PC-3 (cell line): Measurements from ENCODE around the gene DNAH1. TPM values are rescaled to one million over a fixed set of nuclear protein-coding genes. Genes with fewer than 3 reads are reported as not detected.

Source experiments
- ATAC-seq: fragments of 200-7000 bp; cut with Tn5 transposase; 2 replicates; pipeline ENCODE4 v1.9.1; 2020; ENCODE audit warnings: mild to moderate bottlenecking, moderate library complexity
- BruUV-seq: library from RNA; stranded (reverse); fragments of 400-500 nt; replicated peaks from 2 replicates; lab custom pipeline; 2021; lab: Mats Ljungman, UMichigan
- CTCF ChIA-PET: fragments of 300-600 bp; sonication (Branson Sonifier 250); formaldehyde crosslinking; loops from one replicate; lab custom pipeline; 2022; ENCODE audit warnings: antibody characterized with exemption; lab: Charles Lee
- POLR2A ChIA-PET: fragments of 300-600 bp; sonication (Branson Sonifier 250); formaldehyde crosslinking; loops from one replicate; lab custom pipeline; 2022; ENCODE audit warnings: antibody characterized with exemption; ENCODE audit not compliant: unreplicated experiment; lab: Charles Lee
- DNase-seq: peaks from one replicate; pipeline ENCODE4 v3.0.0-alpha.2; 2015
- H2AFZ ChIP-seq: fragments of 300-600 bp; sonication (generic); 2 replicates; pipeline ENCODE4 v1.6.0; 2016; ENCODE audit warnings: antibody characterized with exemption, low read length
- H3F3A ChIP-seq: fragments of 300-600 bp; sonication (generic); one replicate; pipeline ENCODE4 v1.6.0; 2017; ENCODE audit warnings: antibody characterized with exemption, low read length, control low read depth, mild to moderate bottlenecking; ENCODE audit not compliant: unreplicated experiment
- H3K27ac ChIP-seq: fragments of 300-600 bp; sonication (generic); 2 replicates; pipeline ENCODE4 v1.5.1; 2016; ENCODE audit warnings: mild to moderate bottlenecking, low read length
- H3K27me3 ChIP-seq: fragments of 300-600 bp; sonication (generic); 2 replicates; pipeline ENCODE4 v1.6.1; 2016; ENCODE audit warnings: low read length, mixed read lengths
- H3K36me3 ChIP-seq: fragments of 300-600 bp; sonication (generic); 2 replicates; pipeline ENCODE4 v1.6.1; 2016; ENCODE audit warnings: low read depth, mixed run types, low read length, mixed read lengths
- H3K4me1 ChIP-seq: fragments of 300-600 bp; sonication (generic); 2 replicates; pipeline ENCODE4 v1.5.1; 2016; ENCODE audit warnings: low read length; ENCODE audit not compliant: insufficient read depth
- H3K4me2 ChIP-seq: fragments of 300-600 bp; sonication (generic); 2 replicates; pipeline ENCODE4 v1.6.0; 2016; ENCODE audit warnings: low read length
- H3K4me3 ChIP-seq: fragments of 300-600 bp; sonication (generic); 2 replicates; pipeline ENCODE4 v1.5.1; 2016; ENCODE audit warnings: mild to moderate bottlenecking, low read length, mixed read lengths
- H3K79me2 ChIP-seq: fragments of 300-600 bp; sonication (generic); 2 replicates; pipeline ENCODE4 v1.6.1; 2017; ENCODE audit warnings: low read length, mixed read lengths
- H3K9ac ChIP-seq: fragments of 300-600 bp; sonication (generic); 2 replicates; pipeline ENCODE4 v1.6.0; 2016; ENCODE audit warnings: mild to moderate bottlenecking, low read length
- H3K9me2 ChIP-seq: fragments of 300-600 bp; sonication (generic); replicated peaks from 2 replicates; pipeline ENCODE4 v1.6.1; 2016; ENCODE audit warnings: mixed run types, low read length, mixed read lengths
- H3K9me3 ChIP-seq: fragments of 300-600 bp; sonication (generic); 2 replicates; pipeline ENCODE4 v1.6.1; 2016; ENCODE audit warnings: low read length, mixed read lengths
- H4K20me1 ChIP-seq: fragments of 300-600 bp; sonication (generic); 2 replicates; pipeline ENCODE4 v1.6.1; 2016; ENCODE audit warnings: low read length, mixed read lengths
- CTCF ChIP-seq: fragments of 300-600 bp; sonication (generic); conservative IDR thresholded peaks from 2 replicates; pipeline ENCODE4 v1.5.1; 2017; ENCODE audit warnings: antibody characterized with exemption, low read depth, mild to moderate bottlenecking, low read length
- EZH2 ChIP-seq: fragments of 300-600 bp; sonication (generic); IDR thresholded peaks from one replicate; pipeline ENCODE4 v1.6.1; 2017; ENCODE audit warnings: antibody characterized with exemption, mild to moderate bottlenecking, low read length; ENCODE audit not compliant: unreplicated experiment
- EZH2phosphoT487 ChIP-seq: fragments of 300-600 bp; sonication (generic); IDR thresholded peaks from 2 replicates; pipeline ENCODE4 v1.6.1; 2018; ENCODE audit warnings: mild to moderate bottlenecking, antibody characterized with exemption, low read length, borderline replicate concordance
- intact Hi-C: fragments of 100-400 bp; cut with micrococcal nuclease; formaldehyde crosslinking; loops from 2 replicates; pipeline ENCODE4 v1.9.0; 2023
- total RNA-seq: library from RNA; depleted of rRNA; stranded (reverse); fragments of >200 nt; gene quantifications from 2 replicates; pipeline ENCODE4 v1.2.3, GENCODE V29; 2014

DNAH1 gene
- total RNA-seq, 1 experiment from 2014 or later, result 2.2 TPM

DNA sequence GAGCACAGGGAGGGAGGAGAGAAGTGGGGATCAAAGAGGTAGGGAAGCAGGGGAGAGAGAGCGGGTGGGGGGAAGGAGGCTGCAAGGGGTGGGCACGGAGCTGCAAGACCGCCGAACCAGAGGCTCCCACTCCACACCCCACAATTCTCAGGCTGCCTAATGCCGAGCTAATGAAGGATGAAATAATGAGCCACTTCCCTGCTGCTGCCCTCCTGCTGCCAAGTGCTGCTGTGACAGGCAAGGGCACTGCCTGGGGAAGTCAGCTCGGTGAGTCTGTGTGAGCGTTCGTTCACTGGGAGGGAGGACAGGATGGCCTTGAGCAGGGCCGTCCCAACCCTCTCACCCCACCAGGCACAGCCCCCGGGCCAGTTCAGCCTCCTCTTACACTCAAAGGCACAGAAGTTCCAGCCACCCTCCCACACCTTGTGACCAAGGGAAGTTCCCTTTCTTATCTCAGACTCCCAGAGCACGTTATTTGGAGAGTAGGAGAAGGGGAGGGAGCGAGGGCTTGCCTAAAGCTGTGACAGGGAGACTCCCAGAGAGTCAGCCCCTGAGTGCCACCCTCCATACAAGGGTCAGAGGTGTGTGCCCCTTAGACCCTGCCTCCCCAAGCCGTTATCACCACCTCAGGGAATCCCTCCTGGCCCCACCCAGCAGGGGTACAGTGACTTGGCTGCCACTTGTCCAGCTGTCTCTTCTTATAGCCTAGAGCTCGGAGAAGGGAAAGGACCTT is 16.1 kb upstream of the DNAH1 start:
- Histone ChIP-seq H3K9me3 (no peaks in the 10 kb centered on the region), H3K9me2 (no peaks in the 10 kb centered on the region), H3K27ac (no peak overlapping the region), H3K4me1 (peaks cover 4% of the 10 kb centered on the region; the same call in 1 of the 2 replicates), H3K79me2 (no peaks in the 10 kb centered on the region), H3K4me3 (no peak overlapping the region), H3K27me3 (no peaks in the 10 kb centered on the region), H4K20me1 (no peaks in the 10 kb centered on the region), H2AFZ (no peak overlapping the region), H3K36me3 (no peaks in the 10 kb centered on the region), H3F3A (no peaks in the 10 kb centered on the region), H3K4me2 (no peak overlapping the region), H3K9ac (no peak overlapping the region)
- intact Hi-C loops, result no loop called here
- CTCF ChIA-PET, result no interaction called here
- ATAC-seq, result peak; percentile 78
- no TSS peak for BruUV-seq
- no peak for TF ChIP-seq EZH2phosphoT487
- 0 out of 2 replicates have a peak, but pooled peaks have one; percentile 9 for TF ChIP-seq CTCF
- DNase-seq, result peak; percentile 23
- POLR2A ChIA-PET, result no interaction called here

GRCh38 chr3:52302426-52303145 is 13.5 kb upstream of the DNAH1 start:
- H2AFZ ChIP-seq, result no peak overlapping the region
- H3K9ac ChIP-seq, result no peak overlapping the region
- POLR2A ChIA-PET, result no interaction called here
- H3F3A ChIP-seq, result no peaks in the 10 kb centered on the region
- no peaks in the 10 kb centered on the region for H4K20me1 ChIP-seq
- H3K9me2 ChIP-seq, result no peaks in the 10 kb centered on the region
- no peaks in the 10 kb centered on the region for H3K36me3 ChIP-seq
- no peak overlapping the region for H3K4me3 ChIP-seq
- H3K4me1 ChIP-seq, result peaks cover 4% of the 10 kb centered on the region; the same call in 1 of the 2 replicates
- intact Hi-C loops, result no loop called here
- ATAC-seq, result no peak
- CTCF ChIA-PET, result no interaction called here
- no peak for DNase-seq
- H3K27me3 ChIP-seq, result no peaks in the 10 kb centered on the region
- TF ChIP-seq EZH2phosphoT487 (no peak), CTCF (no peak), EZH2 (no peak)
- no peak overlapping the region for H3K4me2 ChIP-seq
- BruUV-seq, result no TSS peak
- H3K27ac ChIP-seq, result no peak overlapping the region
- no peaks in the 10 kb centered on the region for H3K79me2 ChIP-seq
- H3K9me3 ChIP-seq, result no peaks in the 10 kb centered on the region

GRCh38 chr3:52303811-52304210 is 12.3 kb upstream of the DNAH1 start:
- Histone ChIP-seq H3K79me2 (no peaks in the 10 kb centered on the region), H3K27ac (no peak overlapping the region), H3K9me3 (no peaks in the 10 kb centered on the region), H4K20me1 (no peaks in the 10 kb centered on the region), H3K4me1 (peaks cover 4% of the 10 kb centered on the region; the same call in 1 of the 2 replicates), H3K4me2 (no peak overlapping the region), H3F3A (no peaks in the 10 kb centered on the region), H3K9ac (no peak overlapping the region), H3K9me2 (no peaks in the 10 kb centered on the region), H2AFZ (no peak overlapping the region), H3K36me3 (no peaks in the 10 kb centered on the region), H3K4me3 (no peak overlapping the region), H3K27me3 (no peaks in the 10 kb centered on the region)
- BruUV-seq, result no TSS peak
- intact Hi-C loops, result no loop called here
- no peak for ATAC-seq
- CTCF ChIA-PET, result no interaction called here
- TF ChIP-seq EZH2phosphoT487 (no peak), CTCF (no peak), EZH2 (no peak)
- POLR2A ChIA-PET, result no interaction called here
- no peak for DNase-seq
